ENCODE data around the gene PLOD1.

Gene PLOD1

DNA sequence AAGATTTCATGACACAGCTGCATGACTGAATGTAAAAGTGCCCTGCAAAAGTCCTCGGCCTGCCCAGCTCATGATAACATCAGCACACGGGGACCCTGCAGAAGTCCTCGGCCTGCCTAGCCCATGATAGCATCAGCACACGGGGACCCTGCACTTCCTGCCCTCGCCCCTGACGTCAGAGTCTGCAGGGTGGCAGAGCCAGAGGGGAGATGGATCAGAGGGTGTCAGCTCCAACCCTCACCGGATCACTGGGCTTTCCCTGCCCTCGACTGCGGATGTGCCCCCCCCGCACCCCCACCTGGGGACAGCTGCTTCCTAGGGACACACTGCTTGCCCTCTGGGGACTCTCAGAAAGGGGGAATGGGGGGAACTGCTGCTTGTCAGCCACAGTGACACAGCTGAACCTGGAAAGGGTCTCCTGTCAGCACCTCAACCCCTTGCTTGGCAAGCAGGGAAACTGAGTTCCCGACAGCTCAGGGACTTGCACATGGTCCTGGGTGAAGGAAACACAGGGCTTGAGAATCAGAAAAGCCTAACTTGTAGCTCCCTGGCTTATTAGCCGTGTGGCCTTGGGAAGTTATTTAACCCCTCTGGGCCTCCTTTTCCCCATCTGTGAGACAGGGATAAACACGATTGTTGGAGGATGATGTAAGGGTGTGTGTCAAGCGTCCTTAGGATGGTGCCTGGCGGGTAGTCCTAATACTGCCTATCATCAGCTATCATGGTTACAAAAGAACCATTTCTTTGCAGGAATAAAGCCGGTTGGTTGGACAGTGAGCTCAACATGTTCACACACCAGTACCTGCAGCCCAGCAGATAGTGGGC lies 76.4 kb downstream of the PLOD1 start:
- DNase-seq: no peak

DNA sequence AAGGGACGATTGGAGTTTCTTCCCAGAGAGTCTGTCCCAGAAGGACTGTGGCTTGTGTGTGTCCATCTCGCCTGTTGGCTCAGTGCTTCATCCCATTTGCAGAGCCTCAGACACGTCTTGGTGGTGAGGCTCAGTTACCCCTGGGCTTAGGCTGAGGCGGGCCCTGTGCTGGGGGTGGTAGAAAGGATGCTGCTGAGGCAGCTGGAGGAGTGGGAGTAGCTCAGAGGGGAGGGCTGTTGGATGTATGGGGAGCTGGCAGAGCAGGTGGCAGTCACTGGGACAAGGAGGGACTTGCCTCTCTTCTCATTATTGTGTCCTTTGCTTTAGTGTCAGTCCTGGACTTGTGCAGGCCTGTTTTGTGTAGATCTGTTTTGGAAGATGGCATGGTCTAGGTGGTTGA lies 77.5 kb downstream of the PLOD1 start:
- no peak for DNase-seq

DNA sequence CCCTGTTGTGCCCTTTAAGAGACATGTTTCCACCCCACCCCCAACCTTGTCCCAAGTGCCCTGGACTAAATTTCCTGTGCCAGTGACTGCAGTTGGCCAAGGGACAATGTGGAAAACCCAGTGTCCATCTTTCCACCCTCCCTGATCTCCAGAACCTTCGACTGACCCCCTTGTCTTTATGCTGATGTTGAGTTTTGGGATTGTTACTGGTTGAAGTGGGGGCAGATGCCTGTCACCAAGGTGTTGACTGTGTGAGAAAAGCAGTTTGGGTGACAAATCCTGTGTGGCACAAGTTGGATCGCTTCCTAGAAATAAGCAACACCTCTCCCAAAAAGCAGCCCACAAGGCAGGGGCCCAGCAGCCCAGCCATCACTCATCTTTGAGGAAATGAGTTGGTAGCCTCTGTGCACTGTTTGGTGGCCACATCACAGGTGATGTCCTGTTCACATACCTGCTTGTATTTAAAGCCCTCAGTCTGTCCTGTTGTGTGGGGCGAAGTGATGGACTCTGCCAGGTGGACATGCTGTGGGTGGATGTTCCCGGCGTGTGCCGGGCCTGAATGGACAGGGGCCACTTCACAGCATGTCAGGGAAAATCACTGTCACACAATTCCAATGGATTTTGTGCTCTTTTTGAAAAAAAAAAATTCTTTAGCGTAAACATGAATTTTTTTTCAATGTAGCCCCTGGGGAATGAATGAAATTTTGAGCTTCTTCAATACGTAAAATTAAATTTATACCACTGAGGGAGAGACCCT lies 78.2 kb downstream of the PLOD1 start:
- DNase-seq: peak; percentile 53

DNA sequence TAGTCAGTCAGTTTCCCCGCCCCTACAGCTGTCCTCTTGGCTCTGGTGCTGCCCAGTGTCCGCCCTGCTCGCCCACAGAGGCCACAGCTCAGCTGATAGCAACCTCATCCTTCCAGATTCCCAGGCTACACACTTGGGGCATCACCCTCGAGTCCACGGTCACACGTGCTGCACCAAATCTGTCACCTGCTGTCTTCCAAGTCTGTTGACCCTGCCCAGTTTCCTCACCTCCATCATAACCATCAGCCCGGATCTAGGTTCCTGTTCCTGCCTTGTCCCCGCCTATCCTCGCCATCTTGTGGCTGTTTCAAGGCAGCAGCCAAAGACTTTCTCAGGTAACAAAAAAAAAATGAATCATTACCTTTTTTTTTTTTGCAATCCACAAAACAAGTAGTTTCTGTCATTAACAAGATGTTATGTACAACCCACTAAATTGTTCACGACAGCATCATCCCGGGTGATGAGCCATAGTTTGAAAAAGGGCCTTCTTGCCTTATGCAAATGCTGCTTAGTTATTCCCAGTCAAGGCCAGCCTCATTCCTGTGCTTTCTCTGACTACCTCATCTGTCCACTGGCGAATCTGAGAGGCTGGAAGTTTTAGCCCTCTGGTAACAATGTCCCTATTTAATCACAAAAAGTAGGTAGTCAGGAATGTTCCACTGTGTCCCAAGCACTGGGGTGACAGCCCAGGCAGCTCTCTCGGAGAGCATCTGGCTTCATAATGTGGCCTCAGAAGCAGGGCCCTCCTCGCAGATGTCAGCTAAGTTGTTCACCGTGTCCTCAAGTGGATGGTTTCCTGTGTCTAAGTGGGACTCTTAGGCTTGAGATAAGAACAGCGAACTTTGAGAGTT lies 79.8 kb downstream of the PLOD1 start:
- DNase-seq: peak; percentile 65

DNA sequence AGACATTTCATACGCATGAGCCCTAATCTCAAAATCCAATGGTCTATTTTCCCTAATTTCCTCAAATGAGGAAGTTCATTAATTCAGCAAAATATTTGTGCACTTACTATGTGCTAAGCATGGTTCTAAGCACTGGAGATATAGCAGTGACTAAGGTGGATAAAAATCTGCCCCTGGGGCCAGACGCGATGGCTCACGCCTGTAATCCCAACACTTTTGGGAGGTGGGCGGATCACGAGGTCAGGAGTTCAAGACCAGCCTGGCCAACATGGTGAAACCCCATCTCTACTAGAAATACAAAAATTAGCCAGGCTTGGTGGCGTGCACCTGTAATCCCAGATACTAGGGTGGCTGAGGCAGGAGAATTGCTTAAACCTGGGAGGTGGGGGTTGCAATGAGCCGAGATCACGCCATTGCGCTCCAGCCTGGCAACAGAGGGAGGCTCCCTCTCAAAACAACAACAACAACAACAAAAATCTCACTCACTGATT lies 80.5 kb downstream of the PLOD1 start:
- no peak for DNase-seq

DNA sequence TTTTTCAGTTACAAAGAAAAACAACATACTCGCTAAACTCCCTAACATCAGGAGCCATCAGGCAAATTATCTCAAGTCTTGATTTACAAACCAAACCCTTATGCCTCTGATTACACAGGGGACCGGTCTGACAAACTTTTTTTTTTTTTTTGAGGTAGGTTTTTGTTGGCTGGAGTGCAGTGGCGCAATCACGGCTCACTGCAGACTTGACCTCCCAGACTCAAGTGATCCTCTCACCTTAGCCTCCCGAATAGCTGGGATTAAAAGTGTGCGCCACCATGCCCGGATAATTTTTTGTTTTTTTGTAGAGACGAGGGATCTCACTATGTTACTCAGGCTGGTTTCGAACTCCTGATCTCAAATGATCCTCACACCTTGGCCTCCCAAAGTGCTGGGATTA lies 81.0 kb downstream of the PLOD1 start:
- DNase-seq: no peak

DNA sequence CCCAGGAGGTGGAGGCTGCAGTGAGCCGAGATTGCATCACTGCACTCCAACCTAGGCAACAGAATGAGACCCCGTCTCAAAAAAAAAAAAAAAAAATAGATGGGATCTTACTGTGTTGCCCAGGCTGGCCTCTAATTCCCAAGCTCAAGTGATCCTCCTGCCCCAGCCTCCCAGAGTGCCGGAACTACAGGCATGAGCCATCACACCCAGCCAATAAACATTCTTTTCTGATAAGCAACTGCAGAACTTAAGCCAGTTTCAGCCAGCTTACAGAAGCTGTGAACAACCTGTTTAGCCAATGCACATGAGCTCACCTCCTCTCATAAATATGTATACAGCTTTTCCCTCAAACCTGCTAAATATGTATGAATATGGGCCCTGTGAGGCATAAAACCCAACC lies 81.7 kb downstream of the PLOD1 start:
- no peak for DNase-seq

DNA sequence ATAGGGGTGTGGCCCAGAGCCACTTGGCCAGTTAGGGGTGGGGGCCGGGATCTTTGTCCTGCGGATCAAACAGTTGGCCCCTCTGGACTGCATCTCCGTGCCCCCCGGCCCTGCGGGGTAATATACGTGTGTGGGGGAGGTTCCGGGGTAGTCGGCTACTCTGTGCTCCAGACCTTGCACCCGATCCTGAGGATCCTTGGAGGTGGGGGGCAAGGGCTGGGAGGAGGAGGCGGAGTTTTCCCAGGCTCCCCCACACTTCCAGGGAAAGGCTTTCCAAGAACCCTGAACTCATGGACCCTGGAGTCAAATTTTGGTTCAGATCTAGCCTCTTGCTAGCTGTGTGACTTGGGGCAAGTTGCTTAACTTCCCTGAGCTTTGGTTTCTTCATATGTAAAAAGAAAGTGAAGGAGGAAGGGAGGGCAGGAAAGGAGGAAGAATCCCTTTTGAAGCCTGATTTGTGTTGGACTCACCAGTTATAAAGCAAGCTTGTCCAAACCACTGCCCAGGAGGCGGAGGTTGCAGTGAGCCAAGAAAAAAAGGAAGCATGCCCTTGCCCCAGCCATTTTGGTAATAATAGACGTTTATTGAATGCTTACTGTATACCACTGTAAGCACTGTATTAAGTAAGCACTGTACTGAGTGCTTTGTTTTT lies 85.5 kb downstream of the PLOD1 start:
- no peak for DNase-seq

DNA sequence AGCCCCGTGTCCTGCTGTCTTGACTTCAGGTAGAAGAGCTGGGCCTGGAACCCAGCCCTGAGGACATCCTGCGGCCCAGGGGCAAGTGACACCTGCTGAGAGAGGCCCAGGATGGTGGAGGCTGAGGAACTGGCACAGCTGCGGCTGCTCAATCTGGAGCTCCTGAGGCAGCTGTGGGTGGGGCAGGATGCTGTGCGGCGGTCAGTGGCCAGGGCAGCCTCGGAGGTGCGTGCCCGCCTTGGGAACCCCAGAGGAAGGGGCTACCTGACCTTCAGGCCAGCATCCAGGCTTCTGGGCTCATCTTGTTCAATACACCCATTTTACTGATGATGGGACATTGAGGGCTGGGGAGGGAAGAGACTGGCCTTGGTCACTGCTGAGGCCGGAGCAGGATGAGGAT lies 87.1 kb downstream of the PLOD1 start:
- no peak for DNase-seq

DNA sequence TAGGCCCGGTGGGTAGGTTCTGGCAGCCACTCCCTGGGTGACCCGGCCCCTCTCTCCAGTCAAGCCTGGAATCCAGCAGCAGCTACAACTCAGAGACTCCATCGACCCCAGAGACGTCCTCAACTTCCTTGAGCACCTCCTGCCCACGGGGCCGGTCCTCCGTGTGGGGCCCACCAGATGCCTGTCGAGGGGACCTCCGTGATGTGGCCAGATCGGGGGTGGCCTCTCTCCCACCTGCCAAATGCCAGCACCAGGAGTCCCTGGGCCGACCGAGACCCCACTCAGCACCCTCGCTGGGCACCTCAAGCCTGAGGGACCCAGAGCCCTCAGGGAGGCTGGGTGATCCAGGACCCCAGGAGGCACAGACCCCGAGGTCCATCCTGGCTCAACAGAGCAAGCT lies 87.5 kb downstream of the PLOD1 start:
- no peak for DNase-seq

Data from activated CD4-positive, alpha-beta T cell treated with anti-CD3 and anti-CD28 coated beads, Interleukin-10, Interleukin-2, amounts not matched to agents 100 ng/mL and 50 ng/mL, durations not matched to agents 16 hours and 8 hours (primary cell).